ENCODE measurements around the gene OGFOD1.

DNA sequence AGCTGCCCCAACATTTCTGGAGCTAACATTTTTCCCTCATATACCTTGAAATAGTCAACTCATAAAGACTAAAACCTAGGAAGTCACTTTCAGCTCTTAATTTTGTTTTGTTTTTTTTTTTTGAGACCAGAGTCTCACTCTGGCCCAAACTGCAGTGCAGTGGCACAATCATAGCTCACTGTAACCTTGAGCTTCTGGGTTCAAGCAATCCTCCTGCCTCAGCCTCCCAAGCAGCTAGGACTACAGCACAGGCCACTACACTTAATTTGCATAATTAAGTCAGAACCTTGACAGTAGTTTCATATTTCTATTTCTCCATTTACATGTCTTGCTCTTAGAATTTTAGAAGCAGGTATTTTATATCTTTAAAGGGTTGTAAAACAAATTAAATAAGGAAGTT, 30.7 kb upstream of the OGFOD1 start:
- TF ChIP-seq, protein P1, sequence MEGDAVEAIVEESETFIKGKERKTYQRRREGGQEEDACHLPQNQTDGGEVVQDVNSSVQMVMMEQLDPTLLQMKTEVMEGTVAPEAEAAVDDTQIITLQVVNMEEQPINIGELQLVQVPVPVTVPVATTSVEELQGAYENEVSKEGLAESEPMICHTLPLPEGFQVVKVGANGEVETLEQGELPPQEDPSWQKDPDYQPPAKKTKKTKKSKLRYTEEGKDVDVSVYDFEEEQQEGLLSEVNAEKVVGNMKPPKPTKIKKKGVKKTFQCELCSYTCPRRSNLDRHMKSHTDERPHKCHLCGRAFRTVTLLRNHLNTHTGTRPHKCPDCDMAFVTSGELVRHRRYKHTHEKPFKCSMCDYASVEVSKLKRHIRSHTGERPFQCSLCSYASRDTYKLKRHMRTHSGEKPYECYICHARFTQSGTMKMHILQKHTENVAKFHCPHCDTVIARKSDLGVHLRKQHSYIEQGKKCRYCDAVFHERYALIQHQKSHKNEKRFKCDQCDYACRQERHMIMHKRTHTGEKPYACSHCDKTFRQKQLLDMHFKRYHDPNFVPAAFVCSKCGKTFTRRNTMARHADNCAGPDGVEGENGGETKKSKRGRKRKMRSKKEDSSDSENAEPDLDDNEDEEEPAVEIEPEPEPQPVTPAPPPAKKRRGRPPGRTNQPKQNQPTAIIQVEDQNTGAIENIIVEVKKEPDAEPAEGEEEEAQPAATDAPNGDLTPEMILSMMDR (optimal IDR thresholded peaks at IDR 0.05 in 1 of 3, IDR thresholded peaks at IDR 0.05 in 1 of 3, conservative IDR thresholded peaks at IDR 0.05 in 1 of 3; ENCODE audit: extremely low read depth in 1 of 3, insufficient read depth in 2 of 3, low read length in 3 of 3) = no peak
- no peak for TF ChIP-seq EZH2 (IDR thresholded peaks at IDR 0.05; ENCODE audit: low read length)
